SK-N-SH treated with all-trans-retinoic acid at 6 μM for 48 hours (cell line): Measurements from ENCODE around the gene NFXL1.

Source experiments
- ARNTL ChIP-seq: fragments of 450-650 bp; formaldehyde crosslinking; IDR thresholded peaks from 2 replicates; pipeline ENCODE4 v1.5.0; 2020; ENCODE audit warnings: low read depth, mild to moderate bottlenecking, moderate library complexity, borderline replicate concordance
- ESRRG ChIP-seq: fragments of 250-450 bp; sonication (Bioruptor Pico); IDR thresholded peaks from 2 replicates; pipeline ENCODE4 v1.6.1; 2021; ENCODE audit warnings: mild to moderate bottlenecking
- GLIS3 ChIP-seq: fragments of 250-450 bp; sonication (Bioruptor Pico); IDR thresholded peaks from 2 replicates; pipeline ENCODE4 v1.5.0; 2020; ENCODE audit warnings: mild to moderate bottlenecking, moderate library complexity
- ISL1 ChIP-seq: fragments of 250-450 bp; sonication (Bioruptor Pico); IDR thresholded peaks from 2 replicates; pipeline ENCODE4 v2.1.2; 2022; ENCODE audit warnings: mild to moderate bottlenecking, moderate library complexity
- PPARA ChIP-seq: fragments of 250-450 bp; sonication (Bioruptor Pico); IDR thresholded peaks from 2 replicates; pipeline ENCODE4 v1.5.0; 2020; ENCODE audit warnings: mild to moderate bottlenecking, borderline replicate concordance
- RARB ChIP-seq: fragments of 250-450 bp; sonication (Bioruptor Pico); IDR thresholded peaks from 2 replicates; pipeline ENCODE4 v1.8.0; 2021; ENCODE audit warnings: mild to moderate bottlenecking, moderate library complexity
- ZFP3 ChIP-seq: fragments of 250-450 bp; sonication (Bioruptor Pico); IDR thresholded peaks from 2 replicates; pipeline ENCODE4 v1.5.0; 2020; ENCODE audit warnings: mild to moderate bottlenecking, moderate library complexity
- ZFP30 ChIP-seq: fragments of 450-650 bp; formaldehyde crosslinking; IDR thresholded peaks from 2 replicates; pipeline ENCODE4 v1.5.0; 2022; ENCODE audit warnings: mild to moderate bottlenecking, moderate library complexity
- ZNF70 ChIP-seq: fragments of 450-650 bp; formaldehyde crosslinking; IDR thresholded peaks from 2 replicates; pipeline ENCODE4 v1.5.0; 2020; ENCODE audit warnings: mild to moderate bottlenecking, moderate library complexity
- ZNF8 ChIP-seq: fragments of 450-650 bp; formaldehyde crosslinking; IDR thresholded peaks from 2 replicates; pipeline ENCODE4 v1.5.0; 2020; ENCODE audit warnings: mild to moderate bottlenecking, moderate library complexity
- TF ChIP-seq, protein P1 (sequence below): fragments of 250-450 bp; sonication (Bioruptor Pico); IDR thresholded peaks from 2 replicates; pipeline ENCODE4 v1.8.0; 2020; ENCODE audit warnings: mild to moderate bottlenecking, moderate library complexity, borderline replicate concordance
- TF ChIP-seq, protein P2 (sequence below): fragments of 250-450 bp; sonication (Bioruptor Pico); IDR thresholded peaks from 2 replicates; pipeline ENCODE4 v1.8.0; 2021; ENCODE audit warnings: low read depth, mild to moderate bottlenecking, moderate library complexity, borderline replicate concordance

DNA sequence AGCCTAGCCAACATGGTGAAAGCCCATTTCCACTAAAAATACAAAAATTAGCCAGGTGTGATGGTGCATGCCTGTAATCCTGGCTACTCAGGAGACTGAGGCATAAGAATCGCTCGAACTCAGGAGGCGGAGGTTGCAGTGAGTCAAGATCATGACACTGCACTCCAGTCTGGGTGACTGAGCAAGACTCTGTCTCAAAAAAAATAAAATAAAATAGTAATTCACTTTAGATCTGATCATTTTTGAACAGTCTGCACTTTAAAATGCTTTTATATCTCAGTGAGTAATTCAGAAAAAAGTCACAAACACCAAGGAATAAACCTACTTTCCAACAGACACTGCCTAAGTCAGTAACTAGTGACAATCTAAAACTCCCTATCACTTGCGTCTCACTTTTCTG is 50.9 kb downstream of the NFXL1 start:
- TF ChIP-seq ESRRG (CRISPR knock-in tag), result no peak
- TF ChIP-seq RARB (CRISPR knock-in tag), result no peak
- no peak for TF ChIP-seq ZFP30 (CRISPR knock-in tag)
- no peak for TF ChIP-seq PPARA (CRISPR knock-in tag)
- TF ChIP-seq, protein P1, sequence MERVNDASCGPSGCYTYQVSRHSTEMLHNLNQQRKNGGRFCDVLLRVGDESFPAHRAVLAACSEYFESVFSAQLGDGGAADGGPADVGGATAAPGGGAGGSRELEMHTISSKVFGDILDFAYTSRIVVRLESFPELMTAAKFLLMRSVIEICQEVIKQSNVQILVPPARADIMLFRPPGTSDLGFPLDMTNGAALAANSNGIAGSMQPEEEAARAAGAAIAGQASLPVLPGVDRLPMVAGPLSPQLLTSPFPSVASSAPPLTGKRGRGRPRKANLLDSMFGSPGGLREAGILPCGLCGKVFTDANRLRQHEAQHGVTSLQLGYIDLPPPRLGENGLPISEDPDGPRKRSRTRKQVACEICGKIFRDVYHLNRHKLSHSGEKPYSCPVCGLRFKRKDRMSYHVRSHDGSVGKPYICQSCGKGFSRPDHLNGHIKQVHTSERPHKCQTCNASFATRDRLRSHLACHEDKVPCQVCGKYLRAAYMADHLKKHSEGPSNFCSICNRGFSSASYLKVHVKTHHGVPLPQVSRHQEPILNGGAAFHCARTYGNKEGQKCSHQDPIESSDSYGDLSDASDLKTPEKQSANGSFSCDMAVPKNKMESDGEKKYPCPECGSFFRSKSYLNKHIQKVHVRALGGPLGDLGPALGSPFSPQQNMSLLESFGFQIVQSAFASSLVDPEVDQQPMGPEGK (CRISPR knock-in tag), result no peak
- TF ChIP-seq GLIS3, result no peak
- TF ChIP-seq, protein P2, sequence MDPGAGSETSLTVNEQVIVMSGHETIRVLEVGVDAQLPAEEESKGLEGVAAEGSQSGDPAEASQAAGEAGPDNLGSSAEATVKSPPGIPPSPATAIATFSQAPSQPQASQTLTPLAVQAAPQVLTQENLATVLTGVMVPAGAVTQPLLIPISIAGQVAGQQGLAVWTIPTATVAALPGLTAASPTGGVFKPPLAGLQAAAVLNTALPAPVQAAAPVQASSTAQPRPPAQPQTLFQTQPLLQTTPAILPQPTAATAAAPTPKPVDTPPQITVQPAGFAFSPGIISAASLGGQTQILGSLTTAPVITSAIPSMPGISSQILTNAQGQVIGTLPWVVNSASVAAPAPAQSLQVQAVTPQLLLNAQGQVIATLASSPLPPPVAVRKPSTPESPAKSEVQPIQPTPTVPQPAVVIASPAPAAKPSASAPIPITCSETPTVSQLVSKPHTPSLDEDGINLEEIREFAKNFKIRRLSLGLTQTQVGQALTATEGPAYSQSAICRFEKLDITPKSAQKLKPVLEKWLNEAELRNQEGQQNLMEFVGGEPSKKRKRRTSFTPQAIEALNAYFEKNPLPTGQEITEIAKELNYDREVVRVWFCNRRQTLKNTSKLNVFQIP (CRISPR knock-in tag), result no peak
- TF ChIP-seq ZFP3 (CRISPR knock-in tag), result no peak
- no peak for TF ChIP-seq ZNF8 (CRISPR knock-in tag)
- no peak for TF ChIP-seq ARNTL (CRISPR knock-in tag)
- no peak for TF ChIP-seq ISL1 (CRISPR knock-in tag)
- no peak for TF ChIP-seq ZNF70 (CRISPR knock-in tag)
